H1 (cell line): ENCODE measurements around the gene INPP4A. TPM values are rescaled to one million over a fixed set of nuclear protein-coding genes. Genes with fewer than 3 reads are reported as not detected.

ENCODE experiments used
- CTCF ChIA-PET: fragments of 300-600 bp; sonication (Branson Sonifier 250); formaldehyde crosslinking; loops from one replicate; lab custom pipeline; 2021; ENCODE audit not compliant: partially characterized antibody; lab: Charles Lee
- POLR2A ChIA-PET: fragments of 300-600 bp; sonication (Branson Sonifier 250); formaldehyde crosslinking; loops from one replicate; lab custom pipeline; 2021; ENCODE audit warnings: inconsistent platforms; ENCODE audit not compliant: partially characterized antibody; lab: Charles Lee
- DNase-seq, 2 experiments: peaks; one replicate each; pipeline versions ENCODE4 v3.0.0 to v3.0.0-alpha.2; 2010 to 2022; ENCODE audit warnings: low spot score in 2 of 2, low read depth in 1 of 2, mixed read lengths in 1 of 2
- FAIRE-seq: peaks from 2 replicates; lab custom pipeline; 2011; peaks lifted over from hg19 to GRCh38; lab: Jason Lieb, UNC
- H2AFZ ChIP-seq: 2 replicates; pipeline ENCODE4 v1.8.1; 2012; ENCODE audit warnings: low read length, inconsistent platforms
- H2AK5ac ChIP-seq: 2 replicates; pipeline ENCODE4 v1.6.1; 2013; ENCODE audit warnings: low read depth, low read length
- H2BK120ac ChIP-seq: replicated peaks from 2 replicates; pipeline ENCODE3; 2013; ENCODE audit warnings: low read depth, low read length, inconsistent platforms
- H2BK12ac ChIP-seq: 2 replicates; pipeline ENCODE4 v1.6.1; 2013; ENCODE audit warnings: low read depth, low read length
- H2BK15ac ChIP-seq: 2 replicates; pipeline ENCODE4 v1.6.1; 2013; ENCODE audit warnings: low read length
- H2BK20ac ChIP-seq: 2 replicates; pipeline ENCODE4 v1.6.1; 2013; ENCODE audit warnings: low read length
- H2BK5ac ChIP-seq: 2 replicates; pipeline ENCODE4 v1.6.1; 2013; ENCODE audit warnings: low read depth, low read length
- H3K14ac ChIP-seq: 2 replicates; pipeline ENCODE4 v1.6.1; 2013; ENCODE audit warnings: inconsistent platforms; ENCODE audit not compliant: insufficient read length
- H3K18ac ChIP-seq: 2 replicates; pipeline ENCODE4 v1.6.1; 2013; ENCODE audit warnings: low read length; ENCODE audit errors: extremely low read depth
- H3K23ac ChIP-seq: 2 replicates; pipeline ENCODE4 v1.6.1; 2013; ENCODE audit warnings: inconsistent platforms; ENCODE audit not compliant: insufficient read length
- H3K23me2 ChIP-seq: 2 replicates; pipeline ENCODE4 v1.6.1; 2013; ENCODE audit warnings: low read depth, low read length
- H3K27ac ChIP-seq: 2 replicates; pipeline ENCODE4 v1.6.1; 2011; ENCODE audit warnings: low read depth, low read length, inconsistent platforms
- H3K27me3 ChIP-seq, 4 experiments: replicated peaks in 1 of 4; 1 replicate in 1 of 4; 2 replicates in 3 of 4; pipeline versions ENCODE4 v1.6.1 to v1.8.1; 2011 to 2013; ENCODE audit warnings: low read length in 3 of 4, mild to moderate bottlenecking in 3 of 4, inconsistent platforms in 2 of 4, mixed read lengths in 2 of 4, moderate library complexity in 1 of 4; ENCODE audit not compliant: control insufficient read depth in 3 of 4, insufficient read depth in 3 of 4; ENCODE audit errors: extremely low read depth in 1 of 4
- H3K36me3 ChIP-seq, 4 experiments: 2 replicates each; pipeline versions ENCODE4 v1.6.1 to v1.8.1; 2011 to 2013; ENCODE audit warnings: mild to moderate bottlenecking in 4 of 4, low read length in 3 of 4, moderate library complexity in 2 of 4, control low read depth in 1 of 4, inconsistent platforms in 1 of 4; ENCODE audit not compliant: insufficient read depth in 4 of 4, control insufficient read depth in 2 of 4
- H3K4ac ChIP-seq: replicated peaks from 2 replicates; pipeline ENCODE3; 2013; ENCODE audit warnings: low read length, low read depth, mixed read lengths, inconsistent platforms; ENCODE audit not compliant: insufficient read length
- H3K4me1 ChIP-seq, 4 experiments: replicated peaks in 1 of 4; 1 replicate in 1 of 4; 2 replicates in 3 of 4; pipeline versions ENCODE4 v1.6.1 to v1.8.1; 2011 to 2013; ENCODE audit warnings: low read length in 3 of 4, inconsistent platforms in 2 of 4, mixed read lengths in 1 of 4; ENCODE audit not compliant: insufficient read depth in 4 of 4, control insufficient read depth in 3 of 4
- H3K4me2 ChIP-seq, 2 experiments: 2 replicates each; pipeline versions ENCODE4 v1.6.1 to v1.8.1; 2011 to 2013; ENCODE audit warnings: low read depth in 2 of 2, low read length in 2 of 2, control low read depth in 1 of 2, inconsistent platforms in 1 of 2, mild to moderate bottlenecking in 1 of 2; ENCODE audit not compliant: insufficient read depth in 1 of 2
- H3K4me3 ChIP-seq, 4 experiments: fragments of 200-600, 300-600 bp in 1 of 4; sonication (generic), shearing (Covaris generic), sonication (Bioruptor Twin) in 1 of 4; 2 replicates each; pipeline versions ENCODE4 v1.5.1 to v1.8.1; 2011 to 2016; ENCODE audit warnings: low read length in 4 of 4, low read depth in 3 of 4, control low read depth in 2 of 4, inconsistent platforms in 2 of 4, mild to moderate bottlenecking in 2 of 4, mixed read lengths in 1 of 4, moderate library complexity in 1 of 4; ENCODE audit not compliant: insufficient read depth in 2 of 4; ENCODE audit errors: extremely low read depth in 1 of 4
- H3K56ac ChIP-seq: replicated peaks from 2 replicates; pipeline ENCODE3; 2013; ENCODE audit warnings: low read depth, mild to moderate bottlenecking, mixed read lengths, low read length, inconsistent platforms; ENCODE audit not compliant: insufficient read length
- H3K79me1 ChIP-seq: 2 replicates; pipeline ENCODE4 v1.6.1; 2013; ENCODE audit warnings: low read depth, low read length, control low read depth
- H3K79me2 ChIP-seq, 2 experiments: 2 replicates each; pipeline versions ENCODE4 v1.6.1 to v1.8.1; 2012 to 2013; ENCODE audit warnings: low read length in 2 of 2, mild to moderate bottlenecking in 2 of 2, inconsistent platforms in 1 of 2; ENCODE audit not compliant: insufficient read depth in 2 of 2, control insufficient read depth in 1 of 2
- H3K9ac ChIP-seq, 4 experiments: replicated peaks in 1 of 4; 1 replicate in 1 of 4; 2 replicates in 3 of 4; pipeline versions ENCODE4 v1.6.1 to v1.8.1; 2011 to 2013; ENCODE audit warnings: low read depth in 3 of 4, low read length in 3 of 4, control low read depth in 2 of 4, mild to moderate bottlenecking in 2 of 4, moderate library complexity in 2 of 4, inconsistent platforms in 1 of 4; ENCODE audit errors: extremely low read depth in 1 of 4
- H3K9me3 ChIP-seq, 2 experiments: 2 replicates each; pipeline versions ENCODE4 v1.6.1 to v1.8.1; 2012 to 2013; ENCODE audit warnings: mild to moderate bottlenecking in 2 of 2, moderate library complexity in 2 of 2, control low read depth in 1 of 2, inconsistent platforms in 1 of 2, low read depth in 1 of 2, low read length in 1 of 2, mixed read lengths in 1 of 2; ENCODE audit not compliant: insufficient read depth in 2 of 2
- H4K20me1 ChIP-seq, 2 experiments: replicated peaks in 1 of 2; 2 replicates each; pipeline versions ENCODE3 to v1.8.1; 2011 to 2013; ENCODE audit warnings: inconsistent platforms in 2 of 2, low read length in 2 of 2, mild to moderate bottlenecking in 1 of 2; ENCODE audit not compliant: insufficient read depth in 2 of 2, control insufficient read depth in 1 of 2
- H4K5ac ChIP-seq: 2 replicates; pipeline ENCODE4 v1.6.1; 2013; ENCODE audit warnings: low read length, low read depth, mixed read lengths, inconsistent platforms; ENCODE audit not compliant: insufficient read length
- H4K8ac ChIP-seq: 2 replicates; pipeline ENCODE4 v1.8.0; 2013; ENCODE audit warnings: mild to moderate bottlenecking, moderate library complexity, low read length, inconsistent platforms; ENCODE audit not compliant: insufficient read depth; ENCODE audit errors: extremely low read depth
- H4K91ac ChIP-seq: replicated peaks from 2 replicates; pipeline ENCODE3; 2013; ENCODE audit warnings: low read length, mixed read lengths, inconsistent platforms; ENCODE audit not compliant: insufficient read length
- CBX5 ChIP-seq: fragments of 300-800, 300-1000 bp; sonication (generic); IDR thresholded peaks from 2 replicates; pipeline ENCODE4 v1.7.1; 2016; ENCODE audit warnings: antibody characterized with exemption, low read length, low read depth
- CBX8 ChIP-seq: fragments of 300-800, 300-1000 bp; sonication (generic); IDR thresholded peaks from 2 replicates; pipeline ENCODE4 v1.7.1; 2016; ENCODE audit warnings: low read depth, low read length, borderline replicate concordance
- EZH2 ChIP-seq: fragments of 200-600 bp; sonication (generic); IDR thresholded peaks from 2 replicates; pipeline ENCODE4 v1.7.1; 2012; ENCODE audit warnings: low read depth, mild to moderate bottlenecking, moderate library complexity, low read length, inconsistent platforms; ENCODE audit not compliant: severe bottlenecking
- GTF2F1 ChIP-seq: IDR thresholded peaks from 2 replicates; pipeline ENCODE4 v1.6.1; 2012; ENCODE audit warnings: low read depth, low read length, improper control_type of control experiment, borderline replicate concordance
- KDM1A ChIP-seq: fragments of 200-600, 300-600 bp; sonication (generic); IDR thresholded peaks from 2 replicates; pipeline ENCODE4 v1.7.1; 2016; ENCODE audit warnings: mild to moderate bottlenecking, low read length, borderline replicate concordance
- NRF1 ChIP-seq: IDR thresholded peaks from 2 replicates; pipeline ENCODE4 v1.6.1; 2011; ENCODE audit warnings: mild to moderate bottlenecking, low read depth, low read length, improper control_type of control experiment
- POLR2AphosphoS5 ChIP-seq: IDR thresholded peaks from 2 replicates; pipeline ENCODE4 v1.6.1; 2011; ENCODE audit warnings: low read depth, low read length
- POU5F1 ChIP-seq: IDR thresholded peaks from 2 replicates; pipeline ENCODE4 v1.6.1; 2011; ENCODE audit warnings: low read depth, mild to moderate bottlenecking, low read length, moderate library complexity
- RFX5 ChIP-seq: IDR thresholded peaks from 2 replicates; pipeline ENCODE4 v1.6.1; 2011; ENCODE audit warnings: low read depth, low read length, improper control_type of control experiment, borderline replicate concordance
- SAP30 ChIP-seq: fragments of 300-600 bp; sonication (generic); IDR thresholded peaks from 2 replicates; pipeline ENCODE4 v1.7.1; 2012; ENCODE audit warnings: low read length, moderate library complexity, mild to moderate bottlenecking, inconsistent platforms; ENCODE audit not compliant: insufficient read depth, insufficient replicate concordance
- TCF12 ChIP-seq: IDR thresholded peaks from 2 replicates; pipeline ENCODE4 v1.6.1; 2011; ENCODE audit warnings: low read depth, mild to moderate bottlenecking, low read length
- TEAD4 ChIP-seq: IDR thresholded peaks from 2 replicates; pipeline ENCODE4 v1.6.1; 2012; ENCODE audit warnings: low read depth, low read length, inconsistent platforms, mixed read lengths
- USF2 ChIP-seq: IDR thresholded peaks from 2 replicates; pipeline ENCODE4 v1.6.1; 2011; ENCODE audit warnings: low read length, improper control_type of control experiment
- YY1 ChIP-seq: IDR thresholded peaks from 2 replicates; pipeline ENCODE4 v1.6.1; 2011; ENCODE audit warnings: low read depth, mild to moderate bottlenecking, low read length
- WGBS, 2 experiments: shearing (Covaris generic) in 1 of 2; methylation state at CpG; one replicate each; pipeline versions ENCODE4 v1.1.6 to v1.1.7; 2013 to 2015; ENCODE audit warnings: low lambda C conversion rate in 2 of 2, mixed read lengths in 2 of 2, inconsistent platforms in 1 of 2, low coverage in 1 of 2, missing lambda C conversion rate in 1 of 2; ENCODE audit not compliant: insufficient replicate concordance in 2 of 2, insufficient coverage in 1 of 2, insufficient read length in 1 of 2; ENCODE audit errors: extremely low coverage in 1 of 2, missing lambda C conversion rate in 1 of 2; 5-methylcytosine and 5-hydroxymethylcytosine counted together
- polyA plus RNA-seq, 7 experiments: library from polyadenylated mRNA; depleted of rRNA in 3 of 7; stranded (reverse) in 5 of 7; unstranded in 2 of 7; fragments of >200 nt in 5 of 7; fragments of 200-250 nt in 2 of 7; gene quantifications; 1 replicate in 5 of 7; 2 replicates in 1 of 7; 4 replicates in 1 of 7; pipeline versions ENCODE4 v1.2.1 to v1.2.3, GENCODE V29; 2011 to 2013; ENCODE audit warnings: missing spikeins in 2 of 7, mixed read lengths in 2 of 7
- total RNA-seq: library from RNA; stranded (reverse); fragmentation: NEBNext Ultra II Directional; extraction: Animal tissue kit (Norgen Biotek cat#: 25700); gene quantifications from 2 replicates; pipeline ENCODE4 v1.2.1, GENCODE V29; 2021

The INPP4A gene
- total and polyA plus RNA-seq, 2 of the 8 experiments (the other 6 are each of a cell fraction or from before 2014, with no cell fraction given) = 25.6 to 34.3 TPM

- no peaks in the 10 kb centered on the region for H3K4me1 ChIP-seq
- no peak overlapping the region for H3K56ac ChIP-seq
- H2BK5ac ChIP-seq = no peak overlapping the region
- no peaks in the 10 kb centered on the region for H3K79me2 ChIP-seq
- H2BK12ac ChIP-seq = no peak overlapping the region
- FAIRE-seq = no peak
- peaks cover 6 to 53% (median 38%) of the 10 kb centered on the region in 4 experiments for H3K36me3 ChIP-seq
- H3K4ac ChIP-seq = no peak overlapping the region
- no peak overlapping the region for H2AK5ac ChIP-seq
- H3K27ac ChIP-seq = no peak overlapping the region
- no peaks in the 10 kb centered on the region for H3K23me2 ChIP-seq
- H3K23ac ChIP-seq = no peak overlapping the region
- H4K20me1 ChIP-seq = peaks cover 0 to 4% of the 10 kb centered on the region in 2 experiments
- 95% methylated on average over 8 of the region's 8 CpGs; no CpG with 5 or more reads in 1 of the 2 experiments for WGBS, 2 experiments
- no peaks in the 10 kb centered on the region for H3K27me3 ChIP-seq
- no peak overlapping the region for H4K5ac ChIP-seq
- no peak overlapping the region for H2BK15ac ChIP-seq
- no peak overlapping the region for H2BK120ac ChIP-seq
- no peak overlapping the region for H4K8ac ChIP-seq
- DNase-seq = no peak
- H3K9me3 ChIP-seq = no peaks in the 10 kb centered on the region
- no peak overlapping the region for H3K18ac ChIP-seq
- POLR2A ChIA-PET = no interaction called here
- H2BK20ac ChIP-seq = no peak overlapping the region
- H4K91ac ChIP-seq = no peak overlapping the region
- H3K9ac ChIP-seq = no peak overlapping the region
- CTCF ChIA-PET = interaction anchor here (1.3 kb wide), 1 partner anchor 68 kb away, joined by 5 read pairs; no protein-coding TSS in a partner anchor
- no peak overlapping the region for H2AFZ ChIP-seq
- no peak overlapping the region for H3K4me3 ChIP-seq
- H3K4me2 ChIP-seq = no peak overlapping the region
- H3K79me1 ChIP-seq = no peaks in the 10 kb centered on the region
- H3K14ac ChIP-seq = no peak overlapping the region
- TF ChIP-seq NRF1 = no peak
- TF ChIP-seq TEAD4 = no peak
- TF ChIP-seq GTF2F1 = no peak
- TF ChIP-seq KDM1A = no peak
- no peak for TF ChIP-seq YY1
- TF ChIP-seq TCF12 = no peak
- no peak for TF ChIP-seq POLR2AphosphoS5
- no peak for TF ChIP-seq USF2
- TF ChIP-seq SAP30 = no peak
- no peak for TF ChIP-seq CBX5
- no peak for TF ChIP-seq POU5F1
- no peak for TF ChIP-seq RFX5
- TF ChIP-seq EZH2 = no peak
- TF ChIP-seq CBX8 = no peak
Measured at GRCh38 chr2:98555696-98556095, 111.0 kb downstream of the INPP4A start.
